Esophagus squamous epithelium (tissue), 4 donors: ENCODE results near the gene ERC2.

ENCODE experiments used
- POLR2A ChIP-seq, 4 donors: fragments of 450-650 bp; IDR thresholded peaks; one replicate each; pipeline ENCODE4 v1.6.1; 2017; ENCODE audit warnings: antibody characterized with exemption in 4 of 4, mild to moderate bottlenecking in 4 of 4, moderate library complexity in 3 of 4
- TF ChIP-seq, protein P1 (sequence below), 6 experiments: fragments of 450-650 bp in 4 of 6; fragments of 200-600 bp in 2 of 6; sonication (generic) in 2 of 6; IDR thresholded peaks; one replicate each; pipeline ENCODE4 v1.5.1; 2016 to 2019; ENCODE audit warnings: antibody characterized with exemption in 6 of 6, mild to moderate bottlenecking in 4 of 6, moderate library complexity in 4 of 6

DNA sequence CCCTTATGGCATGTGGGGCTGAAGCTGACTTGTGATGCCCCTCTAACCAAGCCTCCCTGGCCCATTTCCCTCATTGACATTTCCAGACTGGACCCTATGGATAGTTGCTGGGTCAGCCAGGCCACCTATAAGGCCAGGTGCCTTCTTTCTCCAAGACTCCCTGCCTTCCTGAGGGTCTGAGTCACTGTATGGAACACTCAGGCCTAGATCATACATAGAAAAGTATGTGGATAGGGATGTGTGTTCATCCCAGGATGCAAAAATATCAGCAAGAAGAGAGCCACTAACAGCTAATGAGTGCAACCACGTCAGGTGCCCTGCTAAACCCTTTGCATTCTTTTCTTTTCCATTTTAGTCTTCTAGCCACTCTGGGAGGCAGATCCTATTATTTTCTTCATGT lies 812.7 kb downstream of the ERC2 start:
- TF ChIP-seq POLR2A (IDR thresholded peaks at IDR 0.05) = no peak
- TF ChIP-seq, protein P1, sequence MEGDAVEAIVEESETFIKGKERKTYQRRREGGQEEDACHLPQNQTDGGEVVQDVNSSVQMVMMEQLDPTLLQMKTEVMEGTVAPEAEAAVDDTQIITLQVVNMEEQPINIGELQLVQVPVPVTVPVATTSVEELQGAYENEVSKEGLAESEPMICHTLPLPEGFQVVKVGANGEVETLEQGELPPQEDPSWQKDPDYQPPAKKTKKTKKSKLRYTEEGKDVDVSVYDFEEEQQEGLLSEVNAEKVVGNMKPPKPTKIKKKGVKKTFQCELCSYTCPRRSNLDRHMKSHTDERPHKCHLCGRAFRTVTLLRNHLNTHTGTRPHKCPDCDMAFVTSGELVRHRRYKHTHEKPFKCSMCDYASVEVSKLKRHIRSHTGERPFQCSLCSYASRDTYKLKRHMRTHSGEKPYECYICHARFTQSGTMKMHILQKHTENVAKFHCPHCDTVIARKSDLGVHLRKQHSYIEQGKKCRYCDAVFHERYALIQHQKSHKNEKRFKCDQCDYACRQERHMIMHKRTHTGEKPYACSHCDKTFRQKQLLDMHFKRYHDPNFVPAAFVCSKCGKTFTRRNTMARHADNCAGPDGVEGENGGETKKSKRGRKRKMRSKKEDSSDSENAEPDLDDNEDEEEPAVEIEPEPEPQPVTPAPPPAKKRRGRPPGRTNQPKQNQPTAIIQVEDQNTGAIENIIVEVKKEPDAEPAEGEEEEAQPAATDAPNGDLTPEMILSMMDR (IDR thresholded peaks at IDR 0.05) = no peak
